Adrenal gland (tissue), 12 donors: ENCODE data around the gene CLDN18. TPM values are rescaled to one million over a fixed set of nuclear protein-coding genes. Genes with fewer than 3 reads are reported as not detected.

ENCODE experiments used
- DNase-seq, 7 donors: peaks; one replicate each; pipeline ENCODE4 v3.0.0-alpha.2; 2019 to 2020
- H3K27ac ChIP-seq, 5 donors: fragments of 200-600 bp; sonication (generic) in 4 of 5; 1 replicate in 3 of 5; 2 replicates in 2 of 5; pipeline versions ENCODE4 v1.5.1 to v1.8.0; 2016 to 2020; ENCODE audit warnings: mild to moderate bottlenecking in 1 of 5
- H3K27me3 ChIP-seq: fragments of 200-600 bp; 2 replicates; pipeline ENCODE4 v1.8.0; 2021
- H3K36me3 ChIP-seq, 2 donors: fragments of 200-600 bp; replicated peaks in 1 of 2; 1 replicate in 1 of 2; 2 replicates in 1 of 2; pipeline versions ENCODE4 v1.5.1 to v1.8.0; 2018 to 2022
- H3K4me1 ChIP-seq, 2 donors: fragments of 200-600 bp; replicated peaks in 1 of 2; 1 replicate in 1 of 2; 2 replicates in 1 of 2; pipeline versions ENCODE4 v1.5.1 to v1.8.0; 2018 to 2021
- H3K4me3 ChIP-seq, 4 donors: fragments of 200-600 bp; sonication (generic) in 3 of 4; one replicate each; pipeline ENCODE4 v1.5.1; 2016 to 2018
- H3K9me3 ChIP-seq, 3 donors: fragments of 200-600 bp; sonication (generic) in 1 of 3; replicated peaks in 1 of 3; 1 replicate in 2 of 3; 2 replicates in 1 of 3; pipeline versions ENCODE4 v1.5.1 to v1.8.0; 2016 to 2021
- POLR2A ChIP-seq, 2 donors: fragments of 450-650 bp; IDR thresholded peaks; one replicate each; pipeline ENCODE4 v1.6.1; 2017; ENCODE audit warnings: antibody characterized with exemption in 2 of 2, mild to moderate bottlenecking in 2 of 2, moderate library complexity in 1 of 2
- WGBS, 4 donors: extraction: QIAGEN DNeasy Blood & Tissue Kit in 2 of 4; methylation state at CpG; one replicate each; pipeline versions ENCODE4 v1.1.5 to v1.1.7; 2013 to 2017; 5-methylcytosine and 5-hydroxymethylcytosine counted together
- intact Hi-C, 2 donors: fragments of 100-400 bp; cut with DNase I; formaldehyde crosslinking; loops; one replicate each; pipeline versions ENCODE4 v1.14.1 to v1.15.0; 2022 to 2023
- polyA plus RNA-seq, 3 donors: library from polyadenylated mRNA; stranded (reverse); fragments of 200-250 nt in 2 of 3; fragments of 350-450 nt in 1 of 3; fragmentation: Illumina TruSeq in 1 of 3; extraction: RNeasy Lipid Tissue Mini Kit (QIAGEN cat#74804) in 1 of 3; gene quantifications; one replicate each; pipeline ENCODE4 v1.2.3, GENCODE V29; 2013 to 2014
- total RNA-seq, 9 donors: library from RNA; depleted of rRNA in 4 of 9; stranded (reverse); fragments of >200 nt in 4 of 9; fragments of 120-200 nt in 1 of 9; fragmentation: NEBNext Ultra II Directional in 1 of 9; extraction: Animal tissue kit (Norgen Biotek cat#: 25700) in 1 of 9; gene quantifications; one replicate each; pipeline versions ENCODE4 v1.1.0 to v1.2.4, GENCODE V29; 2013 to 2023
- TF ChIP-seq, protein P1 (sequence below), 6 experiments: fragments of 450-650 bp in 4 of 6; fragments of 200-600 bp in 2 of 6; sonication (generic) in 1 of 6; IDR thresholded peaks; 1 replicate in 5 of 6; 2 replicates in 1 of 6; pipeline versions ENCODE4 v1.5.1 to v1.8.0; 2016 to 2021; ENCODE audit warnings: antibody characterized with exemption in 6 of 6, mild to moderate bottlenecking in 2 of 6, moderate library complexity in 1 of 6
- donor health status: healthy with polysubstance abuse.
- donor health status: Bipolar disorder and iron deficiency.
- donor health status: DM: yes; HTN: yes; CAD: no.
- donor health status: DM: no; HTN: no; CAD: no.
- donor health status: DM: no; HTN: no; CAD: no.
- donor health status: DM: yes; HTN: yes; CAD: no.

The CLDN18 gene
- total and polyA plus RNA-seq, 12 donors, result 0.03 to 0.31 (median 0.21) TPM; not detected in 8

DNA sequence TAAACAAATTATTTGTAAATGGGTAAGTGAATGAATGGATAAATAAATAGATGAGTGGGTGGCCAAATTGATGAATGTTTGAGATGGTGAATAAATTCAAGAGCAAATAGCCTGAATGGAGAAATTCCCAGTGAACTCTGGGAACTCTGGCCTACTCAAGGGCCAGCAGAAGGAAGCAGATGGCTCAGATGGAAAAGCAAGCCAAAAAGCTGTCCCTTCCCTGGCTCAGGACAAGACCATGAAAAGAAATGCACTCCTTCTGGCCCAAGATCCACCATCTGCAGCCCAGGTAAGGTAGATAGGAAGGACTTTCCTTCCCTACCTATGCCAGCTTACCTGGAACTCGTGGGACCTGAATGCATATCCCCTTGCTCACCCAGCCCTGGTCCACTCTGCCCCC lies 37.6 kb upstream of the CLDN18 start:
- intact Hi-C loops, result no loop called here
- Histone ChIP-seq H3K27me3 (peaks cover 6% of the 10 kb centered on the region), H3K4me1 (no peaks in the 10 kb centered on the region), H3K4me3 (no peak overlapping the region), H3K36me3 (no peaks in the 10 kb centered on the region), H3K27ac (no peak overlapping the region), H3K9me3 (no peaks in the 10 kb centered on the region)
- DNase-seq, result no peak
- 75 to 86% (median 82%) methylated on average over 1 of the region's 1 CpG for WGBS, 4 donors
- no peak for TF ChIP-seq POLR2A (IDR thresholded peaks at IDR 0.05)
- TF ChIP-seq, protein P1, sequence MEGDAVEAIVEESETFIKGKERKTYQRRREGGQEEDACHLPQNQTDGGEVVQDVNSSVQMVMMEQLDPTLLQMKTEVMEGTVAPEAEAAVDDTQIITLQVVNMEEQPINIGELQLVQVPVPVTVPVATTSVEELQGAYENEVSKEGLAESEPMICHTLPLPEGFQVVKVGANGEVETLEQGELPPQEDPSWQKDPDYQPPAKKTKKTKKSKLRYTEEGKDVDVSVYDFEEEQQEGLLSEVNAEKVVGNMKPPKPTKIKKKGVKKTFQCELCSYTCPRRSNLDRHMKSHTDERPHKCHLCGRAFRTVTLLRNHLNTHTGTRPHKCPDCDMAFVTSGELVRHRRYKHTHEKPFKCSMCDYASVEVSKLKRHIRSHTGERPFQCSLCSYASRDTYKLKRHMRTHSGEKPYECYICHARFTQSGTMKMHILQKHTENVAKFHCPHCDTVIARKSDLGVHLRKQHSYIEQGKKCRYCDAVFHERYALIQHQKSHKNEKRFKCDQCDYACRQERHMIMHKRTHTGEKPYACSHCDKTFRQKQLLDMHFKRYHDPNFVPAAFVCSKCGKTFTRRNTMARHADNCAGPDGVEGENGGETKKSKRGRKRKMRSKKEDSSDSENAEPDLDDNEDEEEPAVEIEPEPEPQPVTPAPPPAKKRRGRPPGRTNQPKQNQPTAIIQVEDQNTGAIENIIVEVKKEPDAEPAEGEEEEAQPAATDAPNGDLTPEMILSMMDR (IDR thresholded peaks at IDR 0.05), result no peak

GRCh38 chr3:137978328-137978727 lies 31.6 kb upstream of the CLDN18 start:
- Histone ChIP-seq H3K4me3 (no peak overlapping the region), H3K27me3 (no peaks in the 10 kb centered on the region), H3K27ac (no peak overlapping the region), H3K9me3 (no peaks in the 10 kb centered on the region), H3K4me1 (no peaks in the 10 kb centered on the region), H3K36me3 (no peaks in the 10 kb centered on the region)
- WGBS, 4 donors, result 86 to 100% (median 97%) methylated on average over 1 of the region's 1 CpG
- no peak for DNase-seq
- TF ChIP-seq, protein P1 (IDR thresholded peaks at IDR 0.05), result no peak
- TF ChIP-seq POLR2A (IDR thresholded peaks at IDR 0.05), result no peak
- intact Hi-C loops, result no loop called here

DNA sequence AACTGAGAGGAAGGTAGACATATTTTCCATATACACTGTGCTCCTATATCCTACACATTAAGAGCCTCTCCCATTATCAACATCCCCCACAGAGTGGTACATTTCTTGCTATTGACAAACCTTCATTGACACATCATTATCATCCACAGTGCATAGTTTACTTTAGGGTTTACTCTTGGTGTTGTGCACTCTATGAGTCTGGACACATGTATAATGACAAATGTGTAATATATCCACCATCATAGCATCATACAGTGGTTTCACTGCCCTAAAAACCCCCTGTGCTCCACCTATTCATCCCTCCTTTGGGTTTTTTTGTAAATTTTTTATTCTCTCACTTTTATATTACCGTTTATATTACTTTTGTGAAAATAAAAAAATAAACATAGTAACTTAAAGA lies 22.2 kb upstream of the CLDN18 start:
- intact Hi-C loops, result no loop called here
- no peaks in the 10 kb centered on the region for H3K27me3 ChIP-seq
- no peaks in the 10 kb centered on the region for H3K4me1 ChIP-seq
- no peak overlapping the region for H3K4me3 ChIP-seq
- DNase-seq, result no peak
- TF ChIP-seq, protein P1 (IDR thresholded peaks at IDR 0.05), result no peak
- no peak for TF ChIP-seq POLR2A (IDR thresholded peaks at IDR 0.05)
- H3K9me3 ChIP-seq, result no peaks in the 10 kb centered on the region
- 0 to 33% (median 0%) methylated on average over 1 of the region's 1 CpG for WGBS, 4 donors
- H3K36me3 ChIP-seq, result no peaks in the 10 kb centered on the region
- no peak overlapping the region for H3K27ac ChIP-seq

- no peak for DNase-seq
- Histone ChIP-seq H3K9me3 (no peaks in the 10 kb centered on the region), H3K4me3 (no peak overlapping the region), H3K36me3 (no peaks in the 10 kb centered on the region), H3K27me3 (no peaks in the 10 kb centered on the region), H3K27ac (no peak overlapping the region), H3K4me1 (no peaks in the 10 kb centered on the region)
- WGBS, 4 donors, result 60 to 75% (median 67%) methylated on average over 4 of the region's 4 CpGs
- TF ChIP-seq, protein P1 (IDR thresholded peaks at IDR 0.05), result no peak
- no peak for TF ChIP-seq POLR2A (IDR thresholded peaks at IDR 0.05)
- intact Hi-C loops, result no loop called here
These were observed 21.8 kb upstream of the CLDN18 start for GRCh38 chr3:137988152-137988551.
